Activated CD4-positive, CD25-positive, alpha-beta regulatory T cell treated with anti-CD3 and anti-CD28 coated beads, Interleukin-2, amount 50 U/mL, for 16 hours (primary cell): ENCODE results near the gene IFNA1.
"Not testable (repeated sequence)": the region's sequence is repeated elsewhere in the genome, so short reads cannot be mapped to it uniquely, and the experiment has no call there.

Source experiments
- DNase-seq: peaks from one replicate; pipeline ENCODE4 v3.0.0-alpha.2; 2020; ENCODE audit warnings: low read depth, low spot score

Gene IFNA1

GRCh38 chr9:21440139-21440538, at the start of gene IFNA1:
Gene IFNA1 (plus strand): TSS chr9:21440439. CDS start chr9:21440508, 69 bp downstream.
- DNase-seq = no peak

- DNase-seq = no peak
Measured at GRCh38 chr9:21392270-21392669, 48.0 kb upstream of the IFNA1 start.

DNA sequence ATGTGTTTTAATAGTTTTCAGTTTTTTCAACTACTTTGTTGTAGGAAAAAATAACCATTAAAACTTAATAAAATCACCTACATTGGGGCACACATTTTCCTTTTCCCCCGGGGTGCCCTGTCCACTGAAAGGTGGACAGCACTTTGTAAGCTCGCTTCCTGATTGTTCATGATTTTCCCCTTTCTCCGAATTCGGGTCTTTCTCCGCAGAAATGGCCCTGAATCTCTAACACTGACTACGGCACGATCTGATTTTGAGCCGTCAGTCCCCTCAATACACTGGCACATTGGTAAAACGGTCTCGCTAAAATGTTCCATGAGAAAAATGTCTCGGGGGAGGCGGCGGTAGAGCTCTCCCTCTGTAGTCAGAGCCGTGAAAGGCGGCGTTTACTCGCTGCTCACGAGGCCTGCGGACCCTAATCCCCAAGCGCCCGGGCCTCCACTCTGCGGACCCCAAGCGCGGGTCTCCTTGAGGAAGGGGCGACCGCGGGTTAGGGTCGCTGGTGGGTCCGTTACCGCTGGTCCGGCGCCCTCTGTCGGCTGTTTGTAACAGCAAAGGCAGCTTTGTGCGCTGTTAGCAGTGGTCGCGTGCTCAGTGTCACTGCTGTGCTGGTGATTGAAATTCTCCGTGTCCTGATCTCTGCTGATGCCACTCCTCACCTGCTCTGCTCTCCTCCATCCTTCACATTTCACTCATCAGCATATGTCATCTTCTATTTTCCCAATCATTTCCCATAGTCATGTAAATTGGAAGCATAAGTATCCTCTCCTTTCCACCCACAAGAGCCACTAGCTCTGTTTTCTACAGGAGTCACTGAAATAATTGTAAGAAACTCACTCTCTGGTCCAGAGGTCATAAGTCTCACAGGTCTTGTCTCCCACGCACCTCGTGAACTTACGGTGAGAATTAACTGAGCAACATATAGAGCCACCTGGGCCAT, 44.2 kb upstream of the IFNA1 start:
- peak; percentile 34 for DNase-seq

DNA sequence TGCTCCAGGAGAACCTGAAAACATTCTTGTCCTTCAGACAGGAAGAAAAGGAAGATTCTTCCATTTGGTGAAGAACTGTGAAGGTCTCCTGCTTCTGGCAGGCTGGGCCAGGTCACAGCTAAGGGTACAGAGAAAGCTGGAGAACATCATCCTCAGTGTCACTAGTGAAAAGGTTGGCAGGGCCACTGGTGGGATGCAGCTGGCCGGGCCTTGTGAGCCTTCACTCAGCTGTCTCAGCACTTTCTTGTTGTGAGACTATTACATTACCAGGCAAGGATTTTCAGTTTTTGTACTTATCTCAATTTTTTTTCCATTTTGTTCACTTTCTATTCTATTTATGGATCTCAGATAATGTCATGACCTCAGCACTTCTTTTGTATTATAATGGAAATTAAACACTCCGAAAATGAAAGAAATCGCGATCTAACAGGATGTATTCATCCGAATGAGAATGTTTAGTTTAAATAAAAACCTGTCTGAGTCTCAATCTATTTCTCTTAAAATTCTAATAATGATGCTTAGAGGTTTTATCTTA, 41.2 kb upstream of the IFNA1 start:
- DNase-seq = no peak

GRCh38 chr9:21399956-21400355, 40.3 kb upstream of the IFNA1 start:
- DNase-seq = no peak

DNA sequence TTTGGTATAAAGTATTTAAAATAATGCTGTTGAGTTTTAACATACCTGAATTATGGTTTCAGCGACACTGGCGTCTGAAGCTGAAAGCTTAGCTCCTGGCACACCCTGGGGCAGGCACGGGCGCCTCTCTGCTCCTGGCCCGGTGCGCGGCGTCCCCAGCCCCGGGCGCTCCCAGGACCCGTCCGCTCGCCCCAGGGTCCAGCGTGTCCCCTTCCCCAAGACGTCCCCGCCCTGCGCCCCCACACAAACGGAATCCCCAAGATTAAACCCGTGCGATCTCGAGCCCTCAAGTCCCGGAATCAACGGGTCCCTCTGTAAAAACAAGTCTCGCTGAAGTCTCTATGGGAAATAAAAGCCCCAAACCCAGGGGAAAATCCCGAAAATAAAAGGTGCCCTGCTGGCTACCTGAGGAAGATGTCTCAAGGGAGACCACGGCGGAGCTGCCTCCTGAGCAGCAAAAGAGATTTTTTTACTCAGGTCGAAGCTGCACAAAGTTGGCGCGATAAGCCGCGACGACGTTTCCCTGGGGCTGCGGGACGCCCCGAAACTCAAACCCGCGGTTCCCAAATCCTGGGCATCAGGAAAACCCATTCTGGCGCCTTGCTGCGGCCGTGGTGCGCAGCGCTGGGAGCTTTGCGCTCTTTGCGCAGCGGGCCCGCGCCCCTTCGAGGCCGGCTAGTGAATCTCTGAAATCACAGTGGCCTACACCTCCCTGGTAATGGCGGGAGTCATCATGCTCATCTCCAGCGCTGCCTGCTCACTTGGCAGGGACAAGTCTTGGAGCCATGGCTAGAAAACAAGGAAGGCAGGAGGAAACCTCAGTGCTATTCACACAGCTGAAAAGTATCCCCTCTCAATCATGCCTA, 37.6 kb upstream of the IFNA1 start:
- DNase-seq = no peak

GRCh38 chr9:21404146-21404545, 36.1 kb upstream of the IFNA1 start:
- DNase-seq = no peak

DNA sequence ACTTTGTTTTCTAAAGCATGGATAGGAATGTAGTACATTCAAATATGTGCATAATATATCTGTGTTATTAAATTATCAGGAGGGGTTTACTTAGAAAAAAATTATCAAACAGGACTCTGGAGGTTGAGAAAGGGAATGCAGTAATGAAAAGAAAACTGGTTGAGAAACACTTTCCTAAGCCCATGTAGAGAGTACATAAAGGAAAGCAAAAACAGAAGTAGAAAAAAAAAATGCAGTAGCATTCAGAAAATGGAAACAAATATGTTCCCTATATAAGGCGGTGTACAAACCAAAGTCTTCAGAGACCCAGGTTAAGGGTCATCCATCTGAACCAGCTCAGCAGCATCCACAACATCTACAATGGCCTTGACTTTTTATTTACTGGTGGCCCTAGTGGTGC, 31.4 kb upstream of the IFNA1 start, which contains the start of gene IFNA8:
Gene IFNA8 (plus strand): TSS at position 301 of the 400 bp plus-strand sequence. CDS start 60 bp downstream, at position 361.
- no peak for DNase-seq

- DNase-seq = no peak
Measured at GRCh38 chr9:21412107-21412506, 28.1 kb upstream of the IFNA1 start.

GRCh38 chr9:21413151-21413550, 27.1 kb upstream of the IFNA1 start:
- no peak for DNase-seq

DNA sequence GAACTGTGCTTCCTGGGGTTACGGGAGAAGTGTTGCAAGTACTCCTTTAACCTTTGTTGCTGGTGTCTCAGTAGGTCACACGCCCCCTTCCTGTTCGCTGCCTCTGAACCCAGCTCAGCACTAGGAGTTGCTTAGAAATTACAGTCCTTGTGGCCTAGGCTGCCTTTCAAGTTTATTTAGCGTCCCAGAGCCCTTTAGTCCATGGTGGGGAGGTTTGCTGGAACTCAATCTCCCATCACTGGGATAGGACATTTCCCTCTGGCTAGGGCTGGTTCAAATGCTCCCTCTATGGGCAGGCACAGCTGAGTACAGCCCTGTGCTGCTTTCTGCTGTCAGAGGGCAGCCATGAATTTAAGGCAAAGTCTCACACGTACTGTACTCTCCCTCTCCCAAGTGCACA, 26.6 kb upstream of the IFNA1 start:
- DNase-seq = no peak

DNA sequence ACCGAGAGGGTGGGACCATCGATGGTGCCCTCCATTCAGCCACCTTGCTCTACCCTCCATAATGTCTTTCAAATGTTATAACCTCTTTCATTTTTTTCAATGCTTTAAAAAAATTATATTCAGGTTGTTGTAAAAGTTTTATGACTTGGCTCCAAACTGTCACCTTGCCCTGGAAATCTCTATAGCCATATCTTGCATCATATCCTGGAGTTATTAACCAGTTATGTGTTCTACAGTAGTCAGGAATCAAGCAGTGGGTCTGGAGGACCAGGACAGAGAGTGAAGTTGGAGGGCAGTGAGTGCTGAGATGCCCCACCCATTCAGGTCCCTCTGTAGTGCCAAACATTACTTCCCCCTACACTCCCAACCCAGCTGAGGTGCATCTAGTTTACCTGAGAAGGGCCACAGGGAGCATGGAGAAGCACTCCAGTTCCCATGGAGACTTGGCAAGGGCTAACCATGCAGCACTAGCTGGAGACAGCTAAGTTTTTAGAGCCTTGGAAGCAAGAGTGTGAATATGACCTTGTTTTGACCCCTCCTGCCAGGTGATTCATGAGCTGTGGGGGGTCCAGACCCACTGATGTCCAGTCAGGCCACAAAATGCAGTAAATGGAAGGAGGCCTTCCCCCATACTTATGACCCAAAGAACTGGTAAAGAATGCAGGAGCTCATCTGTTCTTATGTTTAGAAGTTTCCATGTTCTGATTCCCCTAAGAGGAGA, 25.9 kb upstream of the IFNA1 start:
- DNase-seq = no peak

DNA sequence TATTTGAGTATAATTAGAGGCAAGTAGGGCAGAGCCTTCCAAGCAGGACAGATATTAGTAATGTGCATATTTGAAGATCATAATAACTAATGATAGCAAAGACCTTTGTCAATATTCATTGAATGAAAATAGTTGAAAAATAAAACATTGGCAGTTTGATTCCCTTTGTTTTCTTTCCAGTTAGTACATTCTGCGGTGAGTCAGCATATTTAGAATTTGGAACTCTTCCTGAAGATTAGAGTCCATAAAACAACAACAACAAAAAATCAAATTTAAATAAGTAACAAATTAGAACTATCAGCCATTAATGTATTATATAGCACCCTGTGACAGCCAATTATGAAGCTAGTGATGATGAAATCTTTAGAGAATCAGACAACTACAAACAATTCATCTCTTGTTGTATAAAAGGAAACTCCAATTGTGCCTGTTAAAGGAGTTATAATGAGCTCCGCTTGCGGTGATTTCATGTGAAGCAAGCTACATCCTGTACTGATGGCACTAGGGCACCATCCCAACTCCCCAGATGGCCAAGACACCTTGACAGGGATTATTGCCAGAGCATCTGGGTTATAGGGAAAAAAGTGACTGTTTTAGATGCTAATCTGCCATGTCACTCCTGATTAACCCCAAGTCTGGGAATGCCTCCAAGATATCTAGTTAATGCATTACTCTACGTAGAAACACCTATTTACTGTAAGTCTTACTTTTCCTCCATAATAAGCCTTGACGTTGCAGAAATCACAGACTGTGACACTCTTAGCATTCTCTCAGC, 24.6 kb upstream of the IFNA1 start:
- no peak for DNase-seq

- DNase-seq = no peak
Measured at GRCh38 chr9:21428235-21428634, 12.0 kb upstream of the IFNA1 start.

DNA sequence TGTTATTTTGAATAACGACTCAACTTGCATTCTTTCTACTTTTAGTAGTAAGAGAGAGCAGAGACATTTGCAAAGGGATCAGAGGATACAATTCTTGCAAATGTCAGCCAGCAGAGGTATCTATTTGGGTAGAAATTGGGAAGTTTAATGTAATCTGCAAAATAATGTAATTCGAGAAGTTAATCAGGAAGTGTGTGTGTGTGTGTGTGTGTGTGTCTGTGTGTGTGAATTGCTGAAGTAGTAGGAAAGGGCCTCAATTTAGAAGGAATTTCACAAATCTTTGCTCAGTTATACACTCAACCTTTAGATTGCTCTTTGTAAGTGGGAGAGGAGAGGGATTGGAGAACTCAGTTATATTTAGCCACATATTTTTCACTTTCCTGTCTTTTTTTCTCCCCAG, 11.0 kb upstream of the IFNA1 start:
- DNase-seq = no peak

DNA sequence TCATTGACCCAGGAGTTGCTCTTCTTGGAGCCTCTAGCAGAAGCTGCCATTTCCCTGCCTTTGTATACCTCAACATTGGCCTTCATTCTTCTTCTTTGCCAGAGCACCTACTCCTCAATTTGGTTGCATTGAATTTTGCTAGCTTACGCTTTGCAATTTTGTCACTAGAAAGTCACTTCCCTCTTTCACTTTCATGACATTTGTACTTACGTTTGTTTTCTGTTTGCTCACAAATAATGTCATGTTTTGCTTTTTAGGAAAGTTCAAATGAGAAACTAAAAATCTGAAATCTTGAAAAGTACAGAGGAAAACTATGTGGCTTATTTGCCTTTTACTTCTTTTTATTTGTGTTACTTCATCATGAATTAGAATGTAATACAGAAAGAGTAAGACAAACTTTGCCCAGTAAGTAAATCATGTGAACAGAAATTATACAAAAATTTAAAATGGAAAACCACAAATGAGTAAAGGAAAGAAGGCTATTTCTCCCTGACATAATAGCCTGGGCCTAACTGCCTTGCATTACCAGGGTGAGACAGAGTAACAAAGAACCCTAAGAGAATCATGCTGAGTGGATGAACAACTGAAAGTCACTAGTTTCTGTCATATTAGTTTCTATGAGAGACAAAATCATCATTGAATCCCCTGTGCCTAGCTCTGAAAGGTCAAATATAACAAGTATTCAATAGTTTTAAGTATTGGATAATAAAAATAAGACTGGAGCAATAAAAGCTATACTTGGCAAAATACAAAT, 7.4 kb upstream of the IFNA1 start:
- DNase-seq = no peak

DNA sequence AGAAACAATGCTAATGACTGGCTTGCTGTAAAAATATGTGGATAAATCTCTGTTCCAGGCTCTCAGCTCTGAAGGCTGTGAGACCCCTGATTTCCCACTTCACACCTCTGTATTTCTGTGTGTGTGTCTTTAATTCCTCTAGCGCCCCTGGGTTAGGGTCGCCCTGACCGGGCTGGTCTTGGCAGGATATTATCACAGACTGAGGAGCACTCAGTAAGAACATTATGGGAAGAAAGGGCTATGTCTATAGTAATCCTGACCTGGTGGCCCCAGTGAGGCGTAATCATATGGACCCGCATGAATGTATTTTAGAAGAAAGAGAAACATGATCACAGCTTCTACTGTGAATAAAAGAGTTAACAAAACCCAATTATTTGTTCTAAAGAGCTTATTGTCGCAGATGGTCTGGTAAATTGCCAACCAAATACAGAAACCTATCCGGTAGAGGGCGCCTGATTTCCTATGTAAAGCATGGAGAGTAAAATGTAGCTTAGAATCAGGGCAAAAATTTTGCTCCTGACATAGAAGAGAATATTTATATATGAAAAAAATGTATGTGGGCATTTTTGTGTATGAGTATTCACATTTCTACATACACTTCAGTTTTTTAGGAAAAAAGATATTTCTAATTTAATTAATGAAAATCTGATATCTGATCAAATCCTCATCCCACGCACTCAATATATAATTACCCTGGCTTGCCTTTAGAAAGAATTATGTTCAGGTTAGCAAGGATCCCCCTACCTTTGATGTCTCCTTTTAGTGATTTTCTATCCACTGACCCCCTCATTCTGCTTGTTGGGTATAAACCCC, 5.8 kb upstream of the IFNA1 start:
- no peak for DNase-seq

GRCh38 chr9:21435015-21435383, 5.2 kb upstream of the IFNA1 start:
- DNase-seq = not testable (repeated sequence)
